Nucleus accumbens (tissue), 56 donors: ENCODE data around the gene SAMD4A.
A peak's percentile ranks its signal among the peaks of the same experiment; 100 is the strongest.

Source experiments
- DNase-seq, 56 donors: peaks; one replicate each; lab custom pipeline; 2025; lab: John Stamatoyannopoulos, UW

SAMD4A gene, protein sequence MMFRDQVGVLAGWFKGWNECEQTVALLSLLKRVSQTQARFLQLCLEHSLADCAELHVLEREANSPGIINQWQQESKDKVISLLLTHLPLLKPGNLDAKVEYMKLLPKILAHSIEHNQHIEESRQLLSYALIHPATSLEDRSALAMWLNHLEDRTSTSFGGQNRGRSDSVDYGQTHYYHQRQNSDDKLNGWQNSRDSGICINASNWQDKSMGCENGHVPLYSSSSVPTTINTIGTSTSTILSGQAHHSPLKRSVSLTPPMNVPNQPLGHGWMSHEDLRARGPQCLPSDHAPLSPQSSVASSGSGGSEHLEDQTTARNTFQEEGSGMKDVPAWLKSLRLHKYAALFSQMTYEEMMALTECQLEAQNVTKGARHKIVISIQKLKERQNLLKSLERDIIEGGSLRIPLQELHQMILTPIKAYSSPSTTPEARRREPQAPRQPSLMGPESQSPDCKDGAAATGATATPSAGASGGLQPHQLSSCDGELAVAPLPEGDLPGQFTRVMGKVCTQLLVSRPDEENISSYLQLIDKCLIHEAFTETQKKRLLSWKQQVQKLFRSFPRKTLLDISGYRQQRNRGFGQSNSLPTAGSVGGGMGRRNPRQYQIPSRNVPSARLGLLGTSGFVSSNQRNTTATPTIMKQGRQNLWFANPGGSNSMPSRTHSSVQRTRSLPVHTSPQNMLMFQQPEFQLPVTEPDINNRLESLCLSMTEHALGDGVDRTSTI

GRCh38 chr14:54566410-54567223 lies at the start of gene SAMD4A:
SAMD4A (plus strand) TSS chr14:54567128; CDS start chr14:54567917, 789 bp downstream.
- peak in 54 of 56 donors; percentile 18 to 81 (median 58) for DNase-seq

GRCh38 chr14:54524410-54524809 lies 42.5 kb upstream of the SAMD4A start:
- DNase-seq: no peak

DNA sequence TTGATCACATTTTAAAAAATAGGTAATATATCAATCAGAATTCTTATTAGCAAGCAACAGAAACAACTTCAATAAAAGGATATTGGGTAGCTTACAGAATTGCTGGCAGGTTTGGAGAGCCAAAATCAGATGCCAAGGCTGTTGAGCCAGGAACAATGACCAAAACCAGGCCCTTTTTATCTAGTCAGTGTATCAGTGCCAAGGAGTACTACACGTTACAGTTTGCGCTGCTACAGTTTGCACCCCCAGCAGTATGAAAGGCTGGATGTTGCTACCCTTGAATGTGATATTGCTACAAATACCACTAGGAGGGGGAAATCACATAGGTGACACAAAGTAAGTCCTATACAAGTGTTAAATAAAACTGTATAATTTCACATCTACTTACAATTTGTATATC lies 38.0 kb upstream of the SAMD4A start:
- DNase-seq: no peak

GRCh38 chr14:54529811-54530210 lies 37.1 kb upstream of the SAMD4A start:
- DNase-seq: no peak

DNA sequence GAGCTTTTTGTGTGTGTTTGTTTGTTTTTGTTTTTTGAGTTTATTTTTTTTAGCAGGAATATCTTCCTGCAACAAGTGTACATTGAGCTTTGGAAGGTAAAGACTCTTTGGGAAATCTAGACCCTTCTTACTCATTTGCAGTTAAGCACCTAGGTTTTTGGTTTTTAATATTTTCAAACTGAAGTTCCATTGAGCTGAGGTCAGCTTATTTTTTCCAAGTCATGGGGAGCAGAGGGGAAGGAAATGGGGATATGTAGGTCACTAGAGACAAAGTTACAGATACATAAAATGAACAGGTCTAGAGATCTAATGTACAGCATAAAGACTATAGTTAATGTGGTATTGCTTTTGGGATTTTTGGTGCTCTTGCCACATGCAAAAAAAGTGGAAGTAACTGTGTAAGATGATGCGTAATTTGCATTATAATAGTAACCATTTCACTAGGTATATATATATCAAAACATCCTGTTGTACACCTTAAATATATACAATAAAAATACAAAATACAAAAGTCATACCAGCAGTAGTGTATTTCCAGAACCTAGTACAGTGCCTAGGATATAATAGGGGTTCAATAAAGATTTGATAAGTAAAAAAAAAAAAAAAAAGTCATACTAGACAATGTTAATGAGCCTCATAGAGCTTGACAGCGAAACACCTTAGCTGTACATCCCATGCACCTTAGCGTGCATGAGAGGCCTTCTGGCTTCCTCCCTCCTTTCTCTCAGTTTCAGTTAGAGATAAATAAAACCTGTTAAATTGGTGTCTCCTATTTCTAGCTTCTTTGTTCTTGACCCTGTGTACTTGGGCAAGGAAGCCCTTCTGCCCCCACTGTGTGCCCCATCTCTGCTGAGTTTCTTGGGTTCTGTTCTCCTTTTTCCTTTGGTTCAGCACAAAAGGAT lies 34.6 kb upstream of the SAMD4A start:
- no peak for DNase-seq

DNA sequence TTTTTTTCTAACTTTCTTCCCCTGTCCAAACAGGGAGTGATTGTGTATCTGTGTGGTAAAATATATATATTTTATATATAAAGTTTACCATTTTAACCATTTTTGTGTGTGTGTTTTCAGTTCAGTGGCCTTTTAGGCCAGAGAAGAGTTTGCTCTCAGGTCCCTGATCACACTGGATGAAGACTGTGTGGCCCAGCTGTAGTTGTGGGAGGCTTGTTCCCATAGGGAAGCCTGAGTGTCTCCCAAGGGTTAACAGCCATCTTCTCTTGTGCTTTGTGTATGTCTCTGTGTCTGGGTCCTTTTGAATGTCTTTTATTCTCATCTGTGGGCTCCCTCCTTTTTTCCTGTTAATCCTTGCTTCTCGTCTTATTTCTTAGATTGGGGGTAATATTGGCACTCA lies 33.8 kb upstream of the SAMD4A start:
- no peak for DNase-seq

DNA sequence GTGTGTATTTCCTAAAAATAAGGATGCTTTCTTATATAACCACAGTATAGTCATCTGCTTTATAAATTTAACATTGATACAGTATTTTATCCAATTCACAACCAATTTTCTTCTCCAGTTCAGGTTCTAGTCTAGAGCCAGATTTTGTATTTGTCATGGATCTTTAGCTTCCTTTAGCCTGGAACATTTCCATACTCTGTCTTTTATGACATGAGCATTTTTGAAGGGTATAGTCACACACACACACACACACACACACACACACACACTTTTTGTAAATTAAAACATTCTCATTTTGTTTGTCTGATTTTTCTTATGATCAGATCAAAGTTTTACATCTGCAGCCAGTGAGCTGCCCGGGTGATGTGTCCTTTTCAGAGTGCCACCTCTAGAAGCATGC lies 31.8 kb upstream of the SAMD4A start:
- DNase-seq: no peak

- DNase-seq: no peak
Observed at GRCh38 chr14:54535646-54536045, 31.3 kb upstream of the SAMD4A start.

- no peak for DNase-seq
Observed at GRCh38 chr14:54537651-54538050, 29.3 kb upstream of the SAMD4A start.

- DNase-seq: no peak
Observed at GRCh38 chr14:54538055-54538454, 28.9 kb upstream of the SAMD4A start.

- no peak for DNase-seq
Observed at GRCh38 chr14:54547583-54547982, 19.3 kb upstream of the SAMD4A start.

DNA sequence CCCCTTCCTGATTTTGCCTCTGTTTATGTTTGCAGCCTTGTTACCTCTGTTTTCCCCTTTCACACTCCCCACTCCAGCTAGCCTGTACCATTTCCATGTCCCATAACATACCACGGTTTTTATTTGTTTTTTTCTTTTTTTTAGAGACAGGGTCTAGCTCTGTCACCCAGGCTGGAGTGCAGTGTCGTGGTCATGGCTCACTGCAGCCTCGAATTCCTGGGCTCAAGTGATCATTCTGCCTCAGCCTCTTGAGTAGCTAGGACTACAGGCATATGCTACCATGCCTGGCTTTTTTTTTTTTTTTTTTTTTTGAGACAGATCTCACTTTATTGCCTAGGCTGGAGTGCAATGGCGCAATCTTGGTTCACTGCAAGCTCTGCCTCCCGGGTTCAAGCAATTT lies 18.4 kb upstream of the SAMD4A start:
- no peak for DNase-seq

DNA sequence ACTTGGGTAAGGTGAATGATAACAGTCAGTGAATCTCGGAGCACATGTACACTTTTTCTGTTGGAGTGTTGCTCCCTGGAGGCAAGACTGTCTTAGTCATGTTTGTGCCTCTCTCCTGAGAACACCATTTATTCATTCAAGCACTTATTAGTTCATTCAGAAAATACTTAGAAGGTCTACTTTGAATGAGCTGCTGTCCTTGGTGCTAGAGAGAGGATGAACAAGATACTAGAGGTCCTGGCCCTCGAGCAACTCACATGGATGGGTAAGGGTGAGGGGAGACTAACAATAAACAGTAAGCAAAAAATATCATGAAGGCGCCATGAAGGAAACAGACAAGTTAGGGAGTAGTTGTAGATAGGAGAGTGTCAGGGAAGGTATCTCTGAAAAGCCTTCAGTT lies 17.1 kb upstream of the SAMD4A start:
- DNase-seq: no peak

GRCh38 chr14:54550514-54550913 lies 16.4 kb upstream of the SAMD4A start:
- no peak for DNase-seq

GRCh38 chr14:54554401-54554800 lies 12.5 kb upstream of the SAMD4A start:
- DNase-seq: no peak

DNA sequence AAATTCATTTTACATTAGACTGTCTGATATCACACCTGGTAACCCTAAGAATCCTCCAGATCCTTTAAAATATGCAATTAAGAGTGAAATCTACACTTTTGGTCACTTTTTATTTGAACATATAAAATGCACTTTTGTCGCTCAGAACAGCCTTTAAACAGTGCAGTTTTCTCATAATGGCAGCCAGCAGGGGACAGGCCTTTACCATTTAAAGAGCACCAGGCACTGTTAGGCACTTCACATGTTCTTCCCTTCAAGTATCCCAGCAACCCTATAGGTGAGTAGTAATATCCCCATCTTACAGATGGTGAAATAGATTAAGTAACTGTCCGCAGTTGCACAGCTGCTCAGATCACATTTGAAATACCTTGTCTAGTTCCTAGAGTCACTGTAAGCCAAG lies 11.3 kb upstream of the SAMD4A start:
- no peak for DNase-seq

DNA sequence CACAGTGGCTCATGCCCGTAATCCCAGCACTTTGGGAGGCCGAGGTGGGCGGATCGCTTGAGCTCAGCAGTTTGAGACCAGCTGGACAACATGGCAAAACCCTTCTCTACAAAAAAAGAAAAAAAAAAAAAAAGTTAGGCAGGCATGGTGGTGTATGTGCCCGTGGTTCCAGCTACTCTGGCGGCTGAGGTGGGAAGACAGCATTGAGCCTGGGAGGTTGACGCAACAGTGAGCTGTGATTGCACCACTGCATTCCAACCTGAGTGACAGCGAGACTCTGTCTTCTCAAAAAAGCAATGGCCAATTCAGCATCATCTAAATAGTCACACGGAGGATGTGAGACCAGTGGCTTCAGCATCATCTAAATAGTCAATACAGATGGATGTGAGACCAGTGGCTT lies 10.4 kb upstream of the SAMD4A start:
- no peak for DNase-seq

DNA sequence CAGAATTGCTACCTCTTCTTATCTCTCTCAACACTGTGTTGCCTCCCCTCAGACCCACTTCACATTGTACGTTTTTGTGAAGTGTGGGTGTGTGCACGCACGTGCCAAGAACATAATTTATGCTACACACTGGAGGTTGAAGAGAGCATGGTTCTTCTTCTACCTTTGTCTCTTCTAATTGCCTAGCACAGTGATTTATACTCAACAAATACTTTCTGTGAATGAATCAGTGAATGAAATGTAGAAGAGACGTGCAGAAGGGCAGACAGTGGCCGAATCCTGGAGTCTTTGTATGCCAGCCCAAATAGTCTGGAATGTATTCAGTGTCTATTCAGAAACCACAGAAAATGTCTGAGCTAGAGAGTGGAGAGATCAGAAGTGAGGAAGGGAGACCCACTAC lies 4.6 kb upstream of the SAMD4A start:
- DNase-seq: no peak

GRCh38 chr14:54564071-54564867 lies 2.7 kb upstream of the SAMD4A start:
- DNase-seq: no peak
